IMR-90 (cell line): ENCODE data around the gene ZFYVE1. TPM values are rescaled to one million over a fixed set of nuclear protein-coding genes. Genes with fewer than 3 reads are reported as not detected.

ENCODE experiments used
- ATAC-seq: fragments of 200-7000 bp; cut with Tn5 transposase; 2 replicates; pipeline ENCODE4 v1.9.1; 2020; ENCODE audit warnings: low read depth, mild to moderate bottlenecking, moderate library complexity
- BruUV-seq: library from RNA; stranded (reverse); fragments of 400-500 nt; replicated peaks from 2 replicates; lab custom pipeline; 2021; lab: Mats Ljungman, UMichigan
- CTCF ChIA-PET: fragments of 300-600 bp; formaldehyde crosslinking; extraction: SDS; loops from one replicate; lab custom pipeline; 2021; ENCODE audit warnings: antibody characterized with exemption; lab: Yijun Ruan, JAX
- POLR2A ChIA-PET: fragments of 300-600 bp; sonication (Branson Sonifier 250); formaldehyde crosslinking; loops from one replicate; lab custom pipeline; 2022; ENCODE audit warnings: antibody characterized with exemption; ENCODE audit not compliant: unreplicated experiment; lab: Charles Lee
- DNase-seq: peaks from one replicate; pipeline ENCODE4 v3.0.0; 2013
- H2AFZ ChIP-seq: replicated peaks from 2 replicates; pipeline ENCODE3; 2013; ENCODE audit warnings: low read length, mild to moderate bottlenecking; ENCODE audit not compliant: poor library complexity
- H2AK5ac ChIP-seq: 2 replicates; pipeline ENCODE4 v1.6.1; 2013; ENCODE audit warnings: low read depth, low read length, inconsistent platforms
- H2AK9ac ChIP-seq: replicated peaks from 2 replicates; pipeline ENCODE3; 2013; ENCODE audit warnings: mild to moderate bottlenecking, low read depth, low read length, moderate library complexity; ENCODE audit not compliant: poor library complexity
- H2BK120ac ChIP-seq: 2 replicates; pipeline ENCODE4 v1.6.1; 2013; ENCODE audit warnings: low read depth, low read length, inconsistent platforms
- H2BK15ac ChIP-seq: 3 replicates; pipeline ENCODE4 v1.6.1; 2013; ENCODE audit warnings: low read depth, low read length, inconsistent platforms
- H2BK20ac ChIP-seq: 2 replicates; pipeline ENCODE4 v1.6.1; 2013; ENCODE audit warnings: low read depth, mild to moderate bottlenecking, inconsistent platforms, low read length, moderate library complexity
- H2BK5ac ChIP-seq: 2 replicates; pipeline ENCODE4 v1.6.1; 2013; ENCODE audit warnings: mild to moderate bottlenecking, low read depth, low read length, inconsistent platforms; ENCODE audit not compliant: poor library complexity, severe bottlenecking
- H3K14ac ChIP-seq: replicated peaks from 2 replicates; pipeline ENCODE4 v1.6.1; 2013; ENCODE audit warnings: low read depth, low read length, inconsistent platforms
- H3K18ac ChIP-seq: 2 replicates; pipeline ENCODE4 v1.6.1; 2013; ENCODE audit warnings: low read depth, low read length, control low read depth
- H3K23ac ChIP-seq: 2 replicates; pipeline ENCODE4 v1.6.1; 2013; ENCODE audit warnings: low read depth, low read length, inconsistent platforms
- H3K27ac ChIP-seq: 2 replicates; pipeline ENCODE4 v1.5.1; 2013; ENCODE audit warnings: mild to moderate bottlenecking, control low read depth, low read length; ENCODE audit not compliant: insufficient read depth
- H3K27me3 ChIP-seq: 2 replicates; pipeline ENCODE4 v1.6.1; 2013; ENCODE audit warnings: low read length; ENCODE audit not compliant: control insufficient read depth, insufficient read depth
- H3K36me3 ChIP-seq: 2 replicates; pipeline ENCODE4 v1.6.1; 2013; ENCODE audit warnings: low read length, mixed read lengths; ENCODE audit not compliant: control insufficient read depth, insufficient read depth
- H3K4ac ChIP-seq: 2 replicates; pipeline ENCODE4 v1.6.1; 2013; ENCODE audit warnings: low read depth, low read length, inconsistent platforms
- H3K4me1 ChIP-seq: 2 replicates; pipeline ENCODE4 v1.6.1; 2013; ENCODE audit warnings: low read length, mixed read lengths; ENCODE audit not compliant: control insufficient read depth, insufficient read depth
- H3K4me2 ChIP-seq: 2 replicates; pipeline ENCODE4 v1.6.1; 2013; ENCODE audit warnings: low read depth, mild to moderate bottlenecking, control low read depth, low read length, moderate library complexity
- H3K4me3 ChIP-seq: 2 replicates; pipeline ENCODE4 v1.5.1; 2013; ENCODE audit warnings: low read depth, mild to moderate bottlenecking, control low read depth, low read length, moderate library complexity; ENCODE audit not compliant: insufficient read depth
- H3K56ac ChIP-seq: 2 replicates; pipeline ENCODE4 v1.6.1; 2013; ENCODE audit warnings: low read length, inconsistent platforms; ENCODE audit not compliant: insufficient read depth; ENCODE audit errors: extremely low read depth
- H3K79me1 ChIP-seq, 2 experiments: 2 replicates each; pipeline ENCODE4 v1.6.1; 2013; ENCODE audit warnings: low read length in 2 of 2, inconsistent platforms in 1 of 2, low read depth in 1 of 2
- H3K9ac ChIP-seq: 2 replicates; pipeline ENCODE4 v1.6.1; 2013; ENCODE audit warnings: low read depth, low read length, control low read depth
- H3K9me1 ChIP-seq: 2 replicates; pipeline ENCODE4 v1.6.1; 2013; ENCODE audit warnings: low read length, inconsistent platforms; ENCODE audit not compliant: insufficient read depth
- H3K9me3 ChIP-seq: 2 replicates; pipeline ENCODE4 v1.6.1; 2013; ENCODE audit warnings: low read length; ENCODE audit not compliant: control insufficient read depth, insufficient read depth
- H4K20me1 ChIP-seq: 2 replicates; pipeline ENCODE4 v1.6.1; 2013; ENCODE audit warnings: low read length, inconsistent platforms; ENCODE audit not compliant: insufficient read depth
- H4K5ac ChIP-seq: 2 replicates; pipeline ENCODE4 v1.6.1; 2013; ENCODE audit warnings: mild to moderate bottlenecking, low read depth, low read length, control low read depth
- H4K8ac ChIP-seq, 2 experiments: 2 replicates each; pipeline ENCODE4 v1.6.1; 2013; ENCODE audit warnings: low read depth in 2 of 2, low read length in 2 of 2, control low read depth in 1 of 2, inconsistent platforms in 1 of 2
- H4K91ac ChIP-seq: 2 replicates; pipeline ENCODE4 v1.6.1; 2013; ENCODE audit warnings: low read depth, low read length, inconsistent platforms; ENCODE audit not compliant: insufficient read depth
- CTCF ChIP-seq: conservative IDR thresholded peaks from 2 replicates; pipeline ENCODE4 v1.5.1; 2012; ENCODE audit warnings: mild to moderate bottlenecking, low read depth, low read length, improper control_type of control experiment
- MAFK ChIP-seq: IDR thresholded peaks from 2 replicates; pipeline ENCODE4 v1.6.1; 2012; ENCODE audit warnings: low read depth, low read length, improper control_type of control experiment
- WGBS, 2 experiments: methylation state at CpG; one replicate each; pipeline versions ENCODE4 v1.1.5 to v1.1.7; 2013; ENCODE audit warnings: missing lambda C conversion rate in 2 of 2; ENCODE audit not compliant: insufficient read length in 1 of 2; ENCODE audit errors: extremely low coverage in 2 of 2; 5-methylcytosine and 5-hydroxymethylcytosine counted together
- dilution Hi-C: fragments of 300-500 bp; cut with HindIII; formaldehyde crosslinking; loops from one replicate; pipeline ENCODE4 v1.14.3; 2018; ENCODE audit warnings: low sequenced_read_pairs; ENCODE audit not compliant: unreplicated experiment
- in situ Hi-C: fragments of 300-500 bp; cut with MboI; formaldehyde crosslinking; loops from 3 replicates; pipeline ENCODE4 v1.14.3; 2019; ENCODE audit warnings: low sequenced_read_pairs, inconsistent platforms, mixed read lengths
- intact Hi-C: fragments of 100-400 bp; cut with micrococcal nuclease; formaldehyde crosslinking; loops from 2 replicates; pipeline ENCODE4 v1.10.0; 2022
- polyA plus RNA-seq, 3 experiments: library from polyadenylated mRNA; depleted of rRNA; stranded (reverse); fragments of >200 nt; gene quantifications; 2 replicates each; pipeline ENCODE4 v1.2.3, GENCODE V29; 2012; ENCODE audit warnings: low replicate concordance in 1 of 3
- total RNA-seq: library from RNA; depleted of rRNA; stranded (reverse); fragments of >200 nt; gene quantifications from 2 replicates; pipeline ENCODE4 v1.2.3, GENCODE V29; 2012

Gene ZFYVE1
- total and polyA plus RNA-seq, 2 of the 4 experiments (the other 2 are of a cell fraction): 12.2 to 14.2 TPM

GRCh38 chr14:73025544-73025943, 1.4 kb downstream of the ZFYVE1 start:
- no CpG with 5 or more reads among the region's 3 CpGs for WGBS, 2 experiments
- CTCF ChIA-PET: interaction anchor here (1.4 kb wide), 1 partner anchor 20 kb away, joined by 3 read pairs; no protein-coding TSS in a partner anchor

More at GRCh38 chr14:73025544-73025943, 1.4 kb downstream of the ZFYVE1 start:
- DNase-seq (peak; percentile 42), ATAC-seq (no peak)
- TF ChIP-seq CTCF (peak; percentile 7; the same call in 1 of the 2 replicates), MAFK (no peak)
- Histone ChIP-seq H4K20me1 (peaks cover 30% of the 10 kb centered on the region; the same call in 1 of the 2 replicates), H3K27ac (no peak overlapping the region), H2BK120ac (no peak overlapping the region), H3K79me1 (peaks cover 18 to 48% of the 10 kb centered on the region in 2 experiments), H3K27me3 (no peaks in the 10 kb centered on the region), H3K4me1 (no peaks in the 10 kb centered on the region), H4K5ac (no peak overlapping the region), H3K9ac (peak overlapping the region; percentile 74), H3K14ac (no peak overlapping the region), H3K23ac (0 out of 2 replicates have a peak overlapping the region, but pooled peaks have one; percentile 46), H3K9me1 (peaks cover 7% of the 10 kb centered on the region; the same call in 1 of the 2 replicates), H4K91ac (no peak overlapping the region), H3K9me3 (no peaks in the 10 kb centered on the region), H3K18ac (no peak overlapping the region), H3K4me2 (peak overlapping the region; percentile 99), H3K4ac (no peak overlapping the region), H2AFZ (no peak overlapping the region), H2BK5ac (no peak overlapping the region), H3K36me3 (peaks cover 24% of the 10 kb centered on the region), H4K8ac (no peak overlapping the region), H3K56ac (no peak overlapping the region; the same call in 1 of the 2 replicates), H2AK5ac (no peak overlapping the region), H2AK9ac (no peak overlapping the region), H2BK15ac (no peak overlapping the region), H2BK20ac (no peak overlapping the region), H3K4me3 (peak overlapping the region; percentile 12; the same call in 1 of the 2 replicates)
- no TSS peak for BruUV-seq
- intact Hi-C loops (no loop called here), in situ Hi-C loops (no loop called here), dilution Hi-C loops (no loop called here)
- POLR2A ChIA-PET: interaction anchor here (0.6 kb wide), 3 partner anchors 11 to 17 kb away, joined by 3 to 4 read pairs (median 4); no protein-coding TSS in a partner anchor
